ENCODE measurements around the gene APLP1. TPM values are rescaled to one million over a fixed set of nuclear protein-coding genes. Genes with fewer than 3 reads are reported as not detected.

APLP1 gene
- total RNA-seq, 1 experiment from 2014 or later, result 36.9 TPM

- Histone ChIP-seq H3K9me3 (ENCODE audit: control insufficient read depth, low read depth, low read length) (no peaks in the 10 kb centered on the region), H2BK120ac (ENCODE audit: low read depth, low read length, poor library complexity, severe bottlenecking) (no peak overlapping the region), H3K18ac (ENCODE audit: insufficient read length, low read depth, low read length) (no peak overlapping the region), H4K20me1 (ENCODE audit: control insufficient read depth, insufficient read depth, insufficient read length) (no peaks in the 10 kb centered on the region), H3K9ac (ENCODE audit: extremely low read depth, insufficient read length, low read length) (no peak overlapping the region), H2BK12ac (ENCODE audit: insufficient read length, low read depth, low read length) (no peak overlapping the region), H2BK5ac (ENCODE audit: insufficient read length, low read length) (no peak overlapping the region), H4K91ac (ENCODE audit: insufficient read length, low read depth, low read length) (no peak overlapping the region), H3K4ac (ENCODE audit: low read depth, low read length) (no peak overlapping the region), H3K4me1 (ENCODE audit: insufficient read depth, low read length) (peaks cover 2% of the 10 kb centered on the region; the same call in 1 of the 2 replicates), H3K23ac (ENCODE audit: insufficient read length, low read depth, low read length) (no peak overlapping the region), H4K5ac (ENCODE audit: insufficient read length, low read depth, low read length) (no peak overlapping the region), H4K8ac (replicated peaks; ENCODE audit: insufficient read length, low read depth, low read length) (no peak overlapping the region), H2AK5ac (ENCODE audit: insufficient read length, low read length) (no peak overlapping the region), H3K79me2 (ENCODE audit: insufficient read depth, low read length) (no peaks in the 10 kb centered on the region), H2BK15ac (ENCODE audit: low read depth, low read length) (no peak overlapping the region), H2AFZ (ENCODE audit: low read length) (no peak overlapping the region), H3K79me1 (ENCODE audit: insufficient read depth, low read depth, low read length, poor library complexity, severe bottlenecking) (no peaks in the 10 kb centered on the region), H3K56ac (ENCODE audit: insufficient read length, low read depth, low read length) (no peak overlapping the region), H3T11ph (ENCODE audit: low read length) (no peak overlapping the region), H3K14ac (ENCODE audit: insufficient read depth, low read length) (no peak overlapping the region), H3K27ac (ENCODE audit: insufficient read length, low read depth, low read length) (no peak overlapping the region), H3K23me2 (ENCODE audit: insufficient read length, low read depth, low read length, poor library complexity, severe bottlenecking) (peaks cover 5% of the 10 kb centered on the region), H3K27me3 (ENCODE audit: insufficient read depth, low read length) (no peaks in the 10 kb centered on the region), H2BK20ac (ENCODE audit: low read depth, low read length, poor library complexity, severe bottlenecking) (no peak overlapping the region), H3K4me2 (ENCODE audit: insufficient read depth, insufficient read length, low read length) (no peak overlapping the region)
- Mint-ChIP-seq H3K27me3 (ENCODE audit: low read depth) (peaks cover 7% of the 10 kb centered on the region), H3K9me3 (no peaks in the 10 kb centered on the region; a peak in 1 of 5 replicates), H3K4me3 (no peak overlapping the region), H3K27ac (no peak overlapping the region; a peak in 2 of 7 replicates), H3K36me3 (ENCODE audit: insufficient read depth in 1 of 3, low read depth in 3 of 3) (no peaks in the 10 kb centered on the region), H3K4me1 (peaks cover 14 to 35% of the 10 kb centered on the region in 2 experiments)
- no peak for TF ChIP-seq CTCF (conservative IDR thresholded peaks at IDR 0.05)
- WGBS (ENCODE audit: extremely low coverage, insufficient read length, low lambda C conversion rate), result no CpG with 5 or more reads among the region's 12 CpGs
- DNase-seq, result no peak
Measured at GRCh38 chr19:35907377-35907745, 39.0 kb downstream of the APLP1 start.
